ENCODE data around the gene NUCKS1.

Gene NUCKS1

DNA sequence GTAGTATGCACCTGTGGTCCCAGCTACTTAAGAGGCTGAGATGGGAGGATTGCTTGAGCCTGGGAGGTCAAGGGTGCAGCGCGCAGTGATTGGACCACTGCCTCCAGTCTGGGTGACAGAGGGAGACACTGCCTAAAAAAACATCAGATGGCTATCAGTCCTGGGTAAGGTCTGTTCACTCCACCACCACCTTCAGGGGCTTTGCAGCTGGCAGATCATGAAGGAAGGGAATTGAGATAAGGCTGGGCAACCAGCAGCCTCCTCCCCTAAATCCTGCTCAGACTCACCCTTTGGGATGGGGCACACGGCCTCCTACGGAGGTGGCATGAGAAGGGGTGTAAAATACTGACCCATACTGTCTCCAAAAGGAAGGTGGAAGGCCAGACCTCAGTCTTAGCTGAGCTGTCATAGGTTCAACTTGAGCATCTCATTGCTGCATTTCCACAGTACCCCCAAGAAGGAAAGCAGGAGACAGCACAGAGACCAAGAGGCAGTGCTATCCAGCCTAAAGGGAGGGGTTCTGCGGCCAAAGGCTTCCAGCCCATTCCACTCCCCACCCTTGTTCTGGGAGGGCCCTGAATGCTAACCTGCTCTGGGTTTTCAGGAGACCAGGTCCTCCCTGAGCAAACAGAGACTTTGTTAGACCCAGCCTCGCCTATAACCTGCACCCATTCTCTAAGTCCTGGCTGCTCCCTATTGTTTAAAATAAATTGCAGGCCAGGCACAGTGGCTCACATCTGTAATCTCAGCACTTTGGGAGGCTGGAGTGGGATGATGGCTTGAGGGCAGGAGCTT lies 83.4 kb downstream of the NUCKS1 start:
- no peak for DNase-seq

DNA sequence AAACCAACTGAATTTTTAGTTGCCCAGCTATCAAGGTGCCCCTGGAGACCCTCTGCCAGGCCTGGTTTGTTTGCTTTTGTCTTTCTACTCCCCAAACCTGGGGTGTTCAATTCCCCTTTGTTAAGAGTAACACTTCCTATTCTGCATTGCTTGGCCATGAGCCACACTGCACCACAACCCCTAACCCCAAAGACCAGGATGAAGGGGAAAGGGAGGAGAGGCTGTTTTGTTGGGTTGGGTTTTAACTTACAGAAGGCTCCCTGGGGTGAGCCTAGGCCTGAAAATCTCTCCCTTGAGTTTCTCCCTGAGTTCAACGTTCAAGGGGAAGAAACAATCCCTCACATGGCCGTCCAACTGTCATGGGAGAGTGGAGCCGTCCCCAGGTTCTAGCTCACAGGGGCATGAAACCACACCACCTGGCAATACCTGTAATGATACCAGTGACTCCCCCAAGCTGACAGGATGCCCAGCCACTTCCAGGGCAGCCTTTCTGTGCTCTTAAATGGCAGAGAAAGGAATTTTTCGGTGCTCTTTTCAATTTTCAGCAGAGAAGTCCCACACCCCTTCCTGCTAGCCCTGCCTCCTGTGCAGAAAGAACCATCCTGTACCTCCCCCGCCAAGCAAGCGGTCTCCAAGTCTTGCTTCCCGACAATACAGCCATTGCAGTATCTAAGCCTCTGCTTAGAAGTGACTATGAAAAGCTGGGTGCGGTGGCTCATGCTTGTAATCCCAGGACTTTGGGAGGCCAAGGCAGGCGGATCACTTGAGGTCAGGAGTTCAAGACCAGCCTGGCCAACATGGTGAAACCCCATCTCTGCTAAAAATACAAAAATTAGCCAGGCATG lies 84.6 kb downstream of the NUCKS1 start:
- DNase-seq, result peak; percentile 63

DNA sequence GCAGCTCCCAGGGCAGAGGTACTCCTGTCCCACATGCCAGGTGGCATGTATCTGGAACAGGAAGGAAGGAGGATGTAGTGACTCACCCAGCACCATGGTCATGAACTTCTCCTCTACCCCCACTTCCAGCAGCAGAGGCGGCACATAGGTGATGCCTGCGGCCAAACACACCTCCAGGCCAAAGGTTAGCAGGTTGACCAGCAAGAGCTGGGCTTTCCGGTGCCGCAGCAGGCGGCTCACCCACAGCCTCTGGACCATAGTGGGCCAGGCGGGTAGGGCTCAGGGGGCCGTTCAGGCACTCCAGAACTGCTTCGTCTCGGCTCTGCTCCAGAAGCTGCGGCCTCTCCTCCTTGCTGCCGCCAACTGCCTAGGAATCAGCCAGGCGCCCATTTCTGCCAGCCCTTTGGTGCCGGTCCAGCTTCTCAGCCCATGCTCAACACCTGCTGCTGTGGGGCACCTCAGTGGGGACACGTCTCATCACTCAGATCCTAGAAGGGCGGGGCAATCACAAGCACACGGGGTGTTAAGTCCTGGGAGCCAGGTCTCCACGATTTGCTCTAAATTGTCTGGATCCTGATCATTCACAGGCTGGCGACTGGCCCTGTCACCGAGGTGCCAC lies 85.5 kb downstream of the NUCKS1 start:
- DNase-seq, result no peak

DNA sequence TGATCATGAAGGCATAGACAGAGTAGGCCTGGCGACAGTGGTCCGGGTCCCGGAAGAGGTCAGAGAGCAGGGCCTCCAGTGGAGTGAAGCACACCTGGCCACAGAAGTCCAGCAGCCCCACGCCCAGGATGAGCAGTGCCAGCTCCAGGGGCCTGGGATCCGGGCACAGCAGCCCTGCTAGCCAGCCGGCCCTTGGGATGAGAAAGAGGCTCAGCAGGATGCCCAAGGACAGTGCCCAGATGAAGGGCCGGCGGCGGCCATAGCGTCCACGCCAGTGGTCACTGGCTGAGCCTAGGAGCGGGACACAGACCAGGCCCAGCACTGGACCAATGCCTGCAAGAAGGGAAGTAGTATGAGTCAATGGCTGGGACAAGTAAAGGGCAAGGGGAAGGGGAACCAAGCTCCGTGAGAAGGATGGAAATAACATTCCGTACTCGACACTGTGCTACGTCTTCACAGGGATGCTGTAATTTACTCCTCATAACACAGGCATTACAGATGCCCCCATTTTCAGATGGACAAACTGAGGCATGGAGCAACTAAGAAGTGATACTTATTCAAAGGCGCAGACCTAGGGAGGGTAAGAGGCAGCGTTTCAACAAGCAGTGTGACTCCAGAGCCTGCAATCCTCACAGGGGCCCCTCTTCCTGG lies 86.6 kb downstream of the NUCKS1 start:
- no peak for DNase-seq
